Neural crest cell (in vitro differentiated cells): ENCODE data around the gene TOP3A. TPM values are rescaled to one million over a fixed set of nuclear protein-coding genes. Genes with fewer than 3 reads are reported as not detected.

Source experiments
- DNase-seq: peaks from one replicate; pipeline ENCODE4 v3.0.0; 2021; ENCODE audit warnings: low read depth, mixed read lengths, low spot score
- H3K27ac Mint-ChIP-seq: one replicate; pipeline ENCODE4 v1.8.0; 2021; ENCODE audit warnings: mild to moderate bottlenecking, mixed read lengths; ENCODE audit not compliant: unreplicated experiment
- H3K27me3 Mint-ChIP-seq: 2 replicates; pipeline ENCODE4 v1.8.0; 2021; ENCODE audit warnings: low read depth, mild to moderate bottlenecking, mixed read lengths
- H3K36me3 Mint-ChIP-seq: 2 replicates; pipeline ENCODE4 v1.8.0; 2021; ENCODE audit warnings: low read depth, mild to moderate bottlenecking, mixed read lengths
- H3K4me1 Mint-ChIP-seq: 2 replicates; pipeline ENCODE4 v1.8.0; 2021; ENCODE audit warnings: mixed read lengths
- H3K4me3 Mint-ChIP-seq: one replicate; pipeline ENCODE4 v1.8.0; 2021; ENCODE audit warnings: mild to moderate bottlenecking, mixed read lengths
- H3K9me3 Mint-ChIP-seq: 2 replicates; pipeline ENCODE4 v1.8.0; 2021; ENCODE audit warnings: mixed read lengths
- CTCF ChIP-seq: fragments of 200-600 bp; sonication (generic); conservative IDR thresholded peaks from 2 replicates; pipeline ENCODE4 v1.5.0; 2021; ENCODE audit warnings: antibody characterized with exemption, mild to moderate bottlenecking
- total RNA-seq: library from RNA; stranded (reverse); gene quantifications from 2 replicates; pipeline ENCODE4 v1.2.1, GENCODE V29; 2021

The TOP3A gene
- total RNA-seq, 1 donor from 2014 or later: 107 TPM

- H3K36me3 Mint-ChIP-seq: peaks cover 9% of the 10 kb centered on the region
- DNase-seq: no peak
- no peak overlapping the region for H3K27ac Mint-ChIP-seq
- H3K4me3 Mint-ChIP-seq: no peak overlapping the region
- H3K4me1 Mint-ChIP-seq: no peaks in the 10 kb centered on the region
- H3K27me3 Mint-ChIP-seq: no peaks in the 10 kb centered on the region
- H3K9me3 Mint-ChIP-seq: no peaks in the 10 kb centered on the region
- TF ChIP-seq CTCF: no peak
Observed at GRCh38 chr17:18281788-18282187, 33.0 kb downstream of the TOP3A start.

- Mint-ChIP-seq H3K27ac (no peak overlapping the region), H3K27me3 (no peaks in the 10 kb centered on the region), H3K4me1 (no peaks in the 10 kb centered on the region), H3K9me3 (no peaks in the 10 kb centered on the region), H3K4me3 (no peak overlapping the region), H3K36me3 (peaks cover 9% of the 10 kb centered on the region)
- no peak for TF ChIP-seq CTCF
- no peak for DNase-seq
Observed at GRCh38 chr17:18280766-18281371, 33.9 kb downstream of the TOP3A start.

GRCh38 chr17:18280249-18280648, 34.5 kb downstream of the TOP3A start:
- no peaks in the 10 kb centered on the region for H3K27me3 Mint-ChIP-seq
- DNase-seq: no peak
- H3K36me3 Mint-ChIP-seq: peaks cover 5% of the 10 kb centered on the region
- H3K9me3 Mint-ChIP-seq: no peaks in the 10 kb centered on the region
- no peak overlapping the region for H3K4me3 Mint-ChIP-seq
- H3K27ac Mint-ChIP-seq: no peak overlapping the region
- H3K4me1 Mint-ChIP-seq: no peaks in the 10 kb centered on the region
- TF ChIP-seq CTCF: no peak

- no peaks in the 10 kb centered on the region for H3K36me3 Mint-ChIP-seq
Observed at GRCh38 chr17:18278867-18279266, 35.9 kb downstream of the TOP3A start.

GRCh38 chr17:18277076-18277475, 37.7 kb downstream of the TOP3A start:
- no peaks in the 10 kb centered on the region for H3K9me3 Mint-ChIP-seq
- no peak overlapping the region for H3K4me3 Mint-ChIP-seq
- peaks cover 5% of the 10 kb centered on the region for H3K36me3 Mint-ChIP-seq
- H3K27ac Mint-ChIP-seq: no peak overlapping the region
- TF ChIP-seq CTCF: no peak
- no peaks in the 10 kb centered on the region for H3K4me1 Mint-ChIP-seq
- no peaks in the 10 kb centered on the region for H3K27me3 Mint-ChIP-seq
- DNase-seq: no peak

More at GRCh38 chr17:18278867-18279266, 35.9 kb downstream of the TOP3A start:
- no peaks in the 10 kb centered on the region for H3K27me3 Mint-ChIP-seq
- no peaks in the 10 kb centered on the region for H3K9me3 Mint-ChIP-seq
- no peak overlapping the region for H3K27ac Mint-ChIP-seq
- TF ChIP-seq CTCF: no peak
- no peaks in the 10 kb centered on the region for H3K4me1 Mint-ChIP-seq
- DNase-seq: no peak
- no peak overlapping the region for H3K4me3 Mint-ChIP-seq
